ENCODE results near the gene LHX5.

LHX5 gene

GRCh38 chr12:113435367-113435766, 36.3 kb downstream of the LHX5 start:
- DNase-seq (ENCODE audit: insufficient read length) (no peak), FAIRE-seq (no peak)

GRCh38 chr12:113432986-113433385, 38.7 kb downstream of the LHX5 start:
- DNase-seq (ENCODE audit: insufficient read length) = no peak
- FAIRE-seq = no peak
- TF ChIP-seq POLR2AphosphoS5 (IDR thresholded peaks at IDR 0.05; ENCODE audit: low read depth, low read length) = no peak
- TF ChIP-seq POLR2A (IDR thresholded peaks at IDR 0.05; ENCODE audit: low read depth, low read length) = no peak
- TF ChIP-seq TAF1 (IDR thresholded peaks at IDR 0.05; ENCODE audit: borderline replicate concordance, low read depth, low read length) = no peak

More at GRCh38 chr12:113435367-113435766, 36.3 kb downstream of the LHX5 start:
- TF ChIP-seq TAF1 (IDR thresholded peaks at IDR 0.05; ENCODE audit: borderline replicate concordance, low read depth, low read length) (no peak), POLR2A (IDR thresholded peaks at IDR 0.05; ENCODE audit: low read depth, low read length) (no peak), POLR2AphosphoS5 (IDR thresholded peaks at IDR 0.05; ENCODE audit: low read depth, low read length) (no peak)

GRCh38 chr12:113428482-113428881, 43.2 kb downstream of the LHX5 start:
- no peak for FAIRE-seq
- no peak for TF ChIP-seq TAF1 (IDR thresholded peaks at IDR 0.05; ENCODE audit: borderline replicate concordance, low read depth, low read length)
- no peak for DNase-seq (ENCODE audit: insufficient read length)

- TF ChIP-seq POLR2AphosphoS5 (IDR thresholded peaks at IDR 0.05; ENCODE audit: low read depth, low read length) (no peak), POLR2A (IDR thresholded peaks at IDR 0.05; ENCODE audit: low read depth, low read length) (no peak), TAF1 (IDR thresholded peaks at IDR 0.05; ENCODE audit: borderline replicate concordance, low read depth, low read length) (no peak)
- FAIRE-seq (no peak), DNase-seq (ENCODE audit: insufficient read length) (no peak)
These were observed 43.8 kb downstream of the LHX5 start for GRCh38 chr12:113427882-113428281.

DNA sequence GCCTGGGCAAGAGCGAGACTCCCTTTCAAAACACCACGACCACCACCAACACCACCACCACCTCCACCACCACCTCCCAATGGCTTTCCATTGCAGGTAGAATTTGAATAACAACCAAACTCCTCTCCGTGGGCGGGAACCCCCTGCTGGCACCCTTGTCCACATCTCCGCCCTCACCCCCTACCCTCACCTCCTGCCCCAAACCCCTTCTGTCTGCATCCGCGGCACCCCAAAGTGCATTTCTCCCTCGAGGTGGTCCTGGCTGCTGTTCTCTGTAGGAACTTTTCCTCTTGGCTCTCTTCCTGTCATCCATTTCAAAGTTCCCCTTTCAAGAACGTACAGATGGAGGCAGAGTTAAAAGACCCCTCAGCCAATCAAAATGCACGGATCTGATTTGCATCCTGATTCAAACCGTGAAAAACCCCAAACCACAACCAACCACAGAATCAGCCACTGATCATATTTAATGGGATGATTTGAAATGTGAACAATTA, 45.7 kb downstream of the LHX5 start:
- no peak for FAIRE-seq
- TF ChIP-seq POLR2A (IDR thresholded peaks at IDR 0.05; ENCODE audit: low read depth, low read length) = no peak
- TF ChIP-seq POLR2AphosphoS5 (IDR thresholded peaks at IDR 0.05; ENCODE audit: low read depth, low read length) = no peak
- TF ChIP-seq TAF1 (IDR thresholded peaks at IDR 0.05; ENCODE audit: borderline replicate concordance, low read depth, low read length) = no peak
- DNase-seq (ENCODE audit: insufficient read length) = no peak

GRCh38 chr12:113424915-113425823, 46.5 kb downstream of the LHX5 start:
- FAIRE-seq = no peak
- TF ChIP-seq POLR2A (IDR thresholded peaks at IDR 0.05; ENCODE audit: low read depth, low read length) = no peak
- TF ChIP-seq POLR2AphosphoS5 (IDR thresholded peaks at IDR 0.05; ENCODE audit: low read depth, low read length) = no peak
- TF ChIP-seq TAF1 (IDR thresholded peaks at IDR 0.05; ENCODE audit: borderline replicate concordance, low read depth, low read length) = no peak
- DNase-seq (ENCODE audit: insufficient read length) = peak; percentile 50

DNA sequence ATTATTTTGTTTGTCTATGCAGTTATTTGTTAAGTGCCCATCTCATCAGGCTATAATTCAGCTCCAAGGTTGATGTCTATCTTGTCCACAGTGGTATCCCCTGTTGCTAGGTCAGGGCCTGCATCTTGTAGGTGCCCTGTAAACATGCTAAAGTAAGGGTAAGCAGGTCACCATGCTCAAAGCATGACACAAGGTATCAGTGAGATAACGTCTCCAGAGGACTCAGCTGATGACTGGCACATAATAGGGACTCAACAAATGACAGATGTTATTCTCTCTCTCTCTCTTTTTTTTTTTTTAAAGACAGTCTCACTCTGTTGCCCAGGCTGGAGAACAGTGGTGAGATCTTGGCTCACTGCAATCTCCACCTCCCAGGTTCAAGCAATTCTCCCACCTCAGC, 47.2 kb downstream of the LHX5 start:
- no peak for TF ChIP-seq POLR2AphosphoS5 (IDR thresholded peaks at IDR 0.05; ENCODE audit: low read depth, low read length)
- no peak for TF ChIP-seq POLR2A (IDR thresholded peaks at IDR 0.05; ENCODE audit: low read depth, low read length)
- TF ChIP-seq TAF1 (IDR thresholded peaks at IDR 0.05; ENCODE audit: borderline replicate concordance, low read depth, low read length) = no peak
- no peak for FAIRE-seq
- no peak for DNase-seq (ENCODE audit: insufficient read length)

GRCh38 chr12:113422886-113423669, 48.6 kb downstream of the LHX5 start:
- DNase-seq (ENCODE audit: insufficient read length) (no peak), FAIRE-seq (no peak)
- no peak for TF ChIP-seq POLR2A (IDR thresholded peaks at IDR 0.05; ENCODE audit: low read depth, low read length)
- no peak for TF ChIP-seq POLR2AphosphoS5 (IDR thresholded peaks at IDR 0.05; ENCODE audit: low read depth, low read length)
- no peak for TF ChIP-seq TAF1 (IDR thresholded peaks at IDR 0.05; ENCODE audit: borderline replicate concordance, low read depth, low read length)

DNA sequence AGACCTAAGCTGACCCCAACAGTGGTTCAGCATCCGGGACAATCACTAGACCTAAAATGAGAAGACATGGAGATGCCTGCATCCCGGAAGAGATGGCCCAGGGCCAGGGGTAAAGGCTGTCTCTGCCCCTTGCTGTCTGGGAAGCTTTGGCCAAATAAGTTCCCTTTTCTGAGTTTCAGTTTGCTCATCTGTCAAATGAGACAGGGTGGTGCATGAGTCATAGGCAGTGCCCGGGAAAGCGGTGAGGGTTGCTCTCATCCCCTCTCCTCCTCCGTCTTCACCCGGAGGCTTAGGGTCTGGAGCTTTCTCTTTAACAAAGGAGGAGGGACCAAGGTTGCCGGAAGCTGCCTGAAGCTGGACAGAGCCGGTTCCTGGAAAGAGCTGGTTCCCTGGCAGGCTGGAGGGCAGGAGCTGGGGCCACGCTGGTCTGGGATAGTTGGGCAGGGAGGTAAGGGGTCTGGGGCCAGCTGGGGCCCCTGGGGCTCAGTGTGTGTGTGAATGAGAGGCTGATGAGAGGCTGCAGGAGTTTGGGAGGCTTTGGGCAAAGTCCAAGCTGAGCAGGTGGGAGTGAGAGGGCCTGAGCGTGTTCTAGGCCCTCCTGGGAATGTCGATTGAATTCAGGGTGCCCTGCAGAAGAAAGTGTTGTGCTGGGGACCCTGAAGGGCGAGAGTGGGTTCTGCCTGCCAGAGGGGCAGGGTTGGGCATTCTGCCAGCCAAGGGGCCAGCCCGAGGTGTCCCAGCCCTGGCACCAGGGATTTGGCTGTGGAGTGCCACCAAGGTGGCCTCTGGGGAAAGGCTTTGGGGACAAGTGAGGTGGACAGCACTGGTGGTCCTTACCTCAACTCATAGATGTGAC, 49.4 kb downstream of the LHX5 start, which contains the start of gene SDSL:
TSS of gene SDSL (plus strand) at position 351 of the 856 bp plus-strand sequence. CDS start 5,603 bp downstream, outside the sequence.
- TF ChIP-seq TAF1 (IDR thresholded peaks at IDR 0.05; ENCODE audit: borderline replicate concordance, low read depth, low read length) (0 out of 2 replicates have a peak, but pooled peaks have one; percentile 6), POLR2AphosphoS5 (IDR thresholded peaks at IDR 0.05; ENCODE audit: low read depth, low read length) (no peak), POLR2A (IDR thresholded peaks at IDR 0.05; ENCODE audit: low read depth, low read length) (no peak)
- DNase-seq (ENCODE audit: insufficient read length) (peak; percentile 50), FAIRE-seq (no peak)

GRCh38 chr12:113420996-113421595, 50.6 kb downstream of the LHX5 start:
- DNase-seq (ENCODE audit: insufficient read length) (no peak), FAIRE-seq (no peak)
- TF ChIP-seq POLR2A (IDR thresholded peaks at IDR 0.05; ENCODE audit: low read depth, low read length) = no peak
- no peak for TF ChIP-seq TAF1 (IDR thresholded peaks at IDR 0.05; ENCODE audit: borderline replicate concordance, low read depth, low read length)
- no peak for TF ChIP-seq POLR2AphosphoS5 (IDR thresholded peaks at IDR 0.05; ENCODE audit: low read depth, low read length)
